ENCODE results near the gene TAF4. TPM values are rescaled to one million over a fixed set of nuclear protein-coding genes. Genes with fewer than 3 reads are reported as not detected.

TAF4 gene
- total and polyA plus RNA-seq, 2 of the 13 experiments (the other 11 are each of a cell fraction or from before 2014, with no cell fraction given), result 5.9 to 12.0 TPM

- TF ChIP-seq AHDC1 (CRISPR knock-in tag; IDR thresholded peaks at IDR 0.05; ENCODE audit: borderline replicate concordance), result no peak
Observed at GRCh38 chr20:62059401-62059800, 6.3 kb downstream of the TAF4 start (continued).

- intact Hi-C loops (cut with micrococcal nuclease; ENCODE audit: unreplicated experiment) (no loop called here), in situ Hi-C loops (cut with HindIII; ENCODE audit: extremely low pct_ligation_motif_present, low pct_unique_long_range_greater_than_20kb) (no loop called here)
- WGBS (ENCODE audit: low lambda C conversion rate), result 96% methylated on average over 11 of the region's 11 CpGs
- H3K79me2 ChIP-seq (ENCODE audit: insufficient read depth, low read length), result peaks cover 88% of the 10 kb centered on the region
- no TSS peak for BruUV-seq (replicated peaks)
- H2AFZ ChIP-seq (ENCODE audit: low read length), result no peak overlapping the region
- no peaks in the 10 kb centered on the region for H3K9me3 ChIP-seq (ENCODE audit: low read length)
- ChIA-PET CTCF (ENCODE audit: low intra/inter-chr PET ratio, low total read pairs) (no interaction called here), POLR2A (no interaction called here)
- no peak for ATAC-seq
- H3K4me1 ChIP-seq (ENCODE audit: insufficient read depth, low read length), result peaks cover 32% of the 10 kb centered on the region
- no peak for TF ChIP-seq KAT8 (CRISPR knock-in tag; IDR thresholded peaks at IDR 0.05)
- TF ChIP-seq EED (CRISPR knock-in tag; IDR thresholded peaks at IDR 0.05), result no peak
- H3K27ac ChIP-seq (ENCODE audit: extremely low read length, insufficient read depth, low read length), result no peak overlapping the region
- H4K20me1 ChIP-seq (ENCODE audit: insufficient read depth, low read length), result peaks cover 65% of the 10 kb centered on the region
- H3K36me3 ChIP-seq (replicated peaks in 1 of 2; ENCODE audit: control insufficient read depth in 1 of 2, insufficient read depth in 2 of 2, low read length in 2 of 2), result peaks cover 13 to 54% of the 10 kb centered on the region in 2 experiments
- H3K4me2 ChIP-seq (ENCODE audit: low read depth, low read length), result no peak overlapping the region
- no peak overlapping the region for H3K4me3 ChIP-seq (replicated peaks in 1 of 3; ENCODE audit: insufficient read depth in 1 of 3, low read depth in 2 of 3, low read length in 3 of 3)
- no peak overlapping the region for H3K9ac ChIP-seq (ENCODE audit: insufficient read depth, low read depth, low read length)
- DNase-seq (ENCODE audit: low spot score), result no peak
- no peak for FAIRE-seq
- no peaks in the 10 kb centered on the region for H3K27me3 ChIP-seq (ENCODE audit: control insufficient read depth in 1 of 2, insufficient read depth in 2 of 2, low read length in 2 of 2)
Observed at GRCh38 chr20:62058941-62059340, 6.7 kb downstream of the TAF4 start.

All from HepG2 (cell line).